Sigmoid colon (tissue), 7 donors: Measurements from ENCODE around the gene DDR1. TPM values are rescaled to one million over a fixed set of nuclear protein-coding genes. Genes with fewer than 3 reads are reported as not detected.

Experiments
- DNase-seq: peaks from one replicate; pipeline ENCODE4 v3.0.0-alpha.2; 2019
- H3K27ac ChIP-seq, 4 donors: fragments of 200-600 bp; sonication (generic); one replicate each; pipeline ENCODE4 v1.5.1; 2016 to 2019; ENCODE audit warnings: mild to moderate bottlenecking in 1 of 4
- H3K27me3 ChIP-seq, 3 donors: fragments of 200-600 bp; sonication (generic); one replicate each; pipeline ENCODE4 v1.5.1; 2019; ENCODE audit warnings: mild to moderate bottlenecking in 1 of 3
- H3K36me3 ChIP-seq, 4 donors: fragments of 200-600 bp; sonication (generic); one replicate each; pipeline ENCODE4 v1.5.1; 2016 to 2019
- H3K4me1 ChIP-seq, 4 donors: fragments of 200-600 bp; sonication (generic); one replicate each; pipeline ENCODE4 v1.5.1; 2017 to 2019
- H3K4me3 ChIP-seq, 4 donors: fragments of 200-600 bp; sonication (generic); one replicate each; pipeline ENCODE4 v1.5.1; 2017 to 2019; ENCODE audit warnings: mild to moderate bottlenecking in 2 of 4, moderate library complexity in 1 of 4
- H3K9me3 ChIP-seq, 4 donors: fragments of 200-600 bp in 3 of 4; sonication (generic) in 3 of 4; one replicate each; pipeline versions ENCODE4 v1.5.1 to v1.6.1; 2013 to 2019
- EP300 ChIP-seq, 4 donors: sonication (generic); formaldehyde crosslinking; IDR thresholded peaks; one replicate each; pipeline ENCODE4 v1.6.1; 2017; ENCODE audit warnings: antibody characterized with exemption in 4 of 4
- POLR2A ChIP-seq, 2 donors: fragments of 450-650 bp; IDR thresholded peaks; one replicate each; pipeline ENCODE4 v1.6.1; 2016; ENCODE audit warnings: antibody characterized with exemption in 2 of 2, mild to moderate bottlenecking in 2 of 2, moderate library complexity in 2 of 2
- POLR2AphosphoS5 ChIP-seq, 4 donors: sonication (generic); formaldehyde crosslinking; IDR thresholded peaks; one replicate each; pipeline ENCODE4 v1.6.1; 2017; ENCODE audit warnings: antibody characterized with exemption in 4 of 4
- WGBS, 2 donors: extraction: QIAGEN DNeasy Blood & Tissue Kit; methylation state at CpG; one replicate each; pipeline ENCODE4 v1.1.7; 2013; 5-methylcytosine and 5-hydroxymethylcytosine counted together
- intact Hi-C: fragments of 100-400 bp; cut with DNase I; formaldehyde crosslinking; loops from one replicate; pipeline ENCODE4 v1.15.1; 2023
- polyA plus RNA-seq, 3 donors: library from polyadenylated mRNA; stranded (reverse); fragments of 200-250 nt; gene quantifications; one replicate each; pipeline ENCODE4 v1.2.3, GENCODE V29; 2013
- total RNA-seq, 4 donors: library from RNA; depleted of rRNA; stranded (reverse); fragments of >200 nt; gene quantifications; one replicate each; pipeline ENCODE4 v1.1.0, GENCODE V29; 2016
- TF ChIP-seq, protein P1 (sequence below), 4 experiments: fragments of 450-650 bp in 3 of 4; fragments of 200-600 bp in 1 of 4; IDR thresholded peaks; one replicate each; pipeline ENCODE4 v1.5.1; 2016 to 2019; ENCODE audit warnings: antibody characterized with exemption in 4 of 4, mild to moderate bottlenecking in 3 of 4, moderate library complexity in 2 of 4
- donor health status: healthy with polysubstance abuse.
- donor health status: Bipolar disorder and iron deficiency.
- donor health status: healthy.

The DDR1 gene
- total and polyA plus RNA-seq, 7 donors = 7.9 to 110 (median 25.2) TPM

DNA sequence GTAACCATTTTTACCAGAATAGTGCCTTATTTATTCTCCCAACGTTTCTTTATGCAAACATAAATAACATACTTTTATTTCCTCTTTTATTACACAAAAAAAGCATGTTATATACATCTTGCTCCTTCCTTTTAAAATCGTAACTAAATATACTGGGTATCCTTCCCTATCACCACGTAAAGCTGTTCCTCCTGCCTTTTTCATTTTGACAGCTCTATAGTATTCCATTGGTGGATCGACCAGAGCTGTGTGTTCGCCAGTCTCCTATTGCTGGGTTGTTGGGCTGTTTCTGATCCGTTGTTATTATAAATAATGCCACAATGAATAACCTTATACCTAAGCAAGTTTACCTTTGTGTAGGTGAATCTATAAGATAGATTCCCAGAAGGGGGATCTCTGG lies 46.9 kb upstream of the DDR1 start:
- H3K4me3 ChIP-seq = no peak overlapping the region
- 71 to 79% methylated on average over 6 of the region's 6 CpGs for WGBS, 2 donors
- H3K4me1 ChIP-seq = peaks cover 0 to 15% (median 4%) of the 10 kb centered on the region in 4 donors
- H3K36me3 ChIP-seq = no peaks in the 10 kb centered on the region
- intact Hi-C loops = no loop called here
- no peak overlapping the region for H3K27ac ChIP-seq
- TF ChIP-seq, protein P1, sequence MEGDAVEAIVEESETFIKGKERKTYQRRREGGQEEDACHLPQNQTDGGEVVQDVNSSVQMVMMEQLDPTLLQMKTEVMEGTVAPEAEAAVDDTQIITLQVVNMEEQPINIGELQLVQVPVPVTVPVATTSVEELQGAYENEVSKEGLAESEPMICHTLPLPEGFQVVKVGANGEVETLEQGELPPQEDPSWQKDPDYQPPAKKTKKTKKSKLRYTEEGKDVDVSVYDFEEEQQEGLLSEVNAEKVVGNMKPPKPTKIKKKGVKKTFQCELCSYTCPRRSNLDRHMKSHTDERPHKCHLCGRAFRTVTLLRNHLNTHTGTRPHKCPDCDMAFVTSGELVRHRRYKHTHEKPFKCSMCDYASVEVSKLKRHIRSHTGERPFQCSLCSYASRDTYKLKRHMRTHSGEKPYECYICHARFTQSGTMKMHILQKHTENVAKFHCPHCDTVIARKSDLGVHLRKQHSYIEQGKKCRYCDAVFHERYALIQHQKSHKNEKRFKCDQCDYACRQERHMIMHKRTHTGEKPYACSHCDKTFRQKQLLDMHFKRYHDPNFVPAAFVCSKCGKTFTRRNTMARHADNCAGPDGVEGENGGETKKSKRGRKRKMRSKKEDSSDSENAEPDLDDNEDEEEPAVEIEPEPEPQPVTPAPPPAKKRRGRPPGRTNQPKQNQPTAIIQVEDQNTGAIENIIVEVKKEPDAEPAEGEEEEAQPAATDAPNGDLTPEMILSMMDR (IDR thresholded peaks at IDR 0.05) = no peak
- TF ChIP-seq POLR2AphosphoS5 (IDR thresholded peaks at IDR 0.05) (no peak), POLR2A (IDR thresholded peaks at IDR 0.05) (no peak), EP300 (IDR thresholded peaks at IDR 0.05) (no peak)
- no peaks in the 10 kb centered on the region for H3K9me3 ChIP-seq
- H3K27me3 ChIP-seq = no peaks in the 10 kb centered on the region
- no peak for DNase-seq

DNA sequence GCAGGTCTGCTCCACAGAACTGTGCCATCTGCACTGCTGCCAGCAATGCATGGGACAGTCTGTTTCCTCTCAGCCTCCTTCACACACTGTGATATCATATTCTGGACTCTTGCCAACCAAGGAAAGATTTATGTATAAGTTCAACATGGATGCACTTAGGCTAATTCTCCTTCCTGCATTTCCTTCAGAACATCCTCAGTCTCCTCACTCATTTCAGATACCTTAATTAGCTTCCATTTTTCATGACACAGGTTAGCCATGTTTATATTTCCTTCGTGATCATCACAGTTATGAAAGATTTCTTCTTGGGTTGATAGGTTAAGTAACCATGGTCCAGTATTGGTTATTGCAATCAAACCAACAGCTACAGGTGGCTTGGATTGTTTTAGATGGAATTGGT lies 46.4 kb upstream of the DDR1 start:
- H3K36me3 ChIP-seq = no peaks in the 10 kb centered on the region
- no peak overlapping the region for H3K27ac ChIP-seq
- TF ChIP-seq, protein P1 (IDR thresholded peaks at IDR 0.05) = no peak
- TF ChIP-seq POLR2AphosphoS5 (IDR thresholded peaks at IDR 0.05) (no peak), EP300 (IDR thresholded peaks at IDR 0.05) (no peak), POLR2A (IDR thresholded peaks at IDR 0.05) (no peak)
- H3K27me3 ChIP-seq = no peaks in the 10 kb centered on the region
- no peaks in the 10 kb centered on the region for H3K9me3 ChIP-seq
- 40 to 92% methylated on average over 1 of the region's 1 CpG for WGBS, 2 donors
- H3K4me1 ChIP-seq = peaks cover 0 to 15% (median 6%) of the 10 kb centered on the region in 4 donors
- H3K4me3 ChIP-seq = no peak overlapping the region
- DNase-seq = no peak
- intact Hi-C loops = no loop called here

DNA sequence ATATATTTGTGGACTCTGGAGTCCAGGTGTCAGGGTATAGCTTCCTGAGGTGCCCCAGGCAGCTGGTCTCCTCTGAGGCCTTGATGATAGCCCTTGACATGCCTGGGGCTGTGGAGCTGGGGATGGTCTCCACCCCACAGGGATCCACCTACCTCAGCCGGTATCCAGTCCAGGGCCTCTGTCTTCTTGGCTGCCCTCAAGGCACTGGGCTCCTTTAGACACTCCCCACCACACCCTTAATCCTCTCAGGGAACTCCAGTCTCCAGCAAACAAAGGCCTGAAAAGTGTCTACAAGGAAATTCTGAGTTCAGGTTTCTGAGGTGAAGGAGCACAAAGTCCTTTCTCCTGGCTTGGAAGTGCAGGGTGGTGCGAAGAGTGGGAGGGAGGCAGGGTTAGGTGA lies 44.6 kb upstream of the DDR1 start:
- H3K4me3 ChIP-seq = no peak overlapping the region
- TF ChIP-seq EP300 (IDR thresholded peaks at IDR 0.05) (no peak), POLR2AphosphoS5 (IDR thresholded peaks at IDR 0.05) (no peak), POLR2A (IDR thresholded peaks at IDR 0.05) (no peak)
- TF ChIP-seq, protein P1 (IDR thresholded peaks at IDR 0.05) = no peak
- H3K4me1 ChIP-seq = peaks cover 0 to 30% (median 19%) of the 10 kb centered on the region in 4 donors
- no peaks in the 10 kb centered on the region for H3K9me3 ChIP-seq
- 24 to 78% methylated on average over 2 of the region's 2 CpGs for WGBS, 2 donors
- intact Hi-C loops = no loop called here
- DNase-seq = no peak
- no peaks in the 10 kb centered on the region for H3K36me3 ChIP-seq
- no peaks in the 10 kb centered on the region for H3K27me3 ChIP-seq
- H3K27ac ChIP-seq = no peak overlapping the region

DNA sequence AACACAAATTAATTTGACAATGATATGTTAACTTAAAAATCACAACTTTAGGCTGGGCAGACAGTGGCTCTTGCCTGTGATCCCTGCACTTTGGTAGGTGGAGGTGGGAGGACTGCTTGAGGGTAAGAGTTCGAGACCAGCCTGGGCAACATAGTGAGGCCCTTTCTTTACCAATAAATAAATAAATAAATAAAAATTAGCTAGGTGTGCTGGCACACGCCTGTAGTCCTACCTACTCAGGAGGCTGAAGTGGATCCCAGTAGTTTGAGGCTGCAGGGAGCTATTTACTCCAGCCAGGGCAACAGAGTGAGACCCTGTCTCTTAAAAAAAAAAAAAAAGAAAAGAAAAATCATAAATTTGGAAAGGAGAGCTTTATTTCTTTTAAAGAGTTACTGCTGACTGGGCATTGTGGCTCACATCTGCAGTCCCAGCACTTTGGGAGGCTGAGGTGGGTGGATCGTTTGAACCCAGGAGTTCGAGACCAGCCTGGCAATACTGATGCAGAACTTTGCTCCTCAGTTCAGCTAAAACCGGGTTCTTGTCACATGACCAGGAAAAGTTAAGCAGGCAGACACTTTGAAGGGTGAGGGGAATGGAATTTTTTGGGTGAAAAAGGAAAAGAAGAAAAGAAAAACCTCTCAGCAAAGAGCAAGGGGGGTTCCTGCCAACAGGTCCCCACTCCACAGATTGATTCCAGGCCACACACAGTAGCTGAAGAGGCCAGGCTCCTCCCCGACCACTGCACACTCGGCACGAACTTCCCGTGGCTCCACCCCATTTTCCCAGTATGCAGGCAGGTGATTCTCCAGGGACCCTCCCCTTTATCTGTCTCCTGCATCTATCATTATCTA lies 44.0 kb upstream of the DDR1 start:
- intact Hi-C loops = no loop called here
- no peaks in the 10 kb centered on the region for H3K36me3 ChIP-seq
- 26 to 67% methylated on average over 9 of the region's 9 CpGs for WGBS, 2 donors
- no peaks in the 10 kb centered on the region for H3K27me3 ChIP-seq
- H3K4me3 ChIP-seq = no peak overlapping the region
- H3K27ac ChIP-seq = no peak overlapping the region
- H3K4me1 ChIP-seq = peaks cover 0 to 30% (median 19%) of the 10 kb centered on the region in 4 donors
- DNase-seq = no peak
- no peaks in the 10 kb centered on the region for H3K9me3 ChIP-seq
- no peak for TF ChIP-seq POLR2AphosphoS5 (IDR thresholded peaks at IDR 0.05)
- TF ChIP-seq, protein P1 (IDR thresholded peaks at IDR 0.05) = no peak
- no peak for TF ChIP-seq EP300 (IDR thresholded peaks at IDR 0.05)
- no peak for TF ChIP-seq POLR2A (IDR thresholded peaks at IDR 0.05)
